HPDE6-E6E7 (cell line): ENCODE results near the gene MRGPRE.

ENCODE experiments used
- DNase-seq: peaks from one replicate; pipeline ENCODE4 v3.0.0; 2011; ENCODE audit warnings: missing footprints; ENCODE audit errors: extremely low spot score

The MRGPRE gene

DNA sequence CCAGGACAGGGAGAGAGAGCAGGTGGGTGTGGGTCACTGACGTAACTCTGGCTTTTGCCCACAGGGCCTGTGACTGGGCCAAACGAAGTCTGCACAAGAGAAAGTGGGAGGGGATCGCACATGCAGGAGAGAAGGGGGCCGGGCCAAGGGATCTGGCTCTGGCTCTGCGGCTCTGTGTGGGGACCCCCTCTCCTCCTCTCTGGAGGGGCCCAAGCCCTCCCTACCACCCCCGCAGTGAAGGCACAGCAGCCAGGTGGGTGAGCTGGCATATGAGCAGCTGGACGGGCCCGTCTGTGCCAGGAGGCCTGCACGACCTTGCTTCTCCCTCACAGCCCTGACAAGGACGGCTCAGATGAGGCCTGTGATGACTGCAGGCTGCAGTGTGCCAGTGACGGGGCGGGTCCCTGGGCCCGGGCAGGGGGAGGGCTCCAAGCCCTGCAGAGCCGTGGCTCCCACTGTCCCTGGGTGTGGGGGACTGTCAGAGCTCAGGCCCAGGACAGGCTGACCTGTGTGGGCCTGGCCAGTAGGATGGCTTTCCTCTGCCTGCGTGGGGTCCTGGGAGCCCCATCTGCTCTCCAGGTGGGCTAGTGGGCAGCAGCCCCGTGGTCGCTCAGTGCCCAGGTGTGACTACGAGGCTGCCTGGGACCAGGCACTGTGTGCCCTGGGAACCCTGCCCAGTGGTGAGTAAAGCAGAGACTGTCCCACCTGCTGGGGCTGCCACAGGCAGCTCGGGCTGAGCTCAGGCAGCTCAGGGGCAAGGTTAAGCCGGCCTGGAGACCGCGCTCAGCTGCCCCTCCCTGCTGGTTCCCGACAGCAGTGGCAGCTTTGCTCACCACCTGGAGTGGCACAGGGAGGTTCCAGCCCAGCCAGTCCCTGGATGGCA, 35.8 kb downstream of the MRGPRE start:
- no peak for DNase-seq

DNA sequence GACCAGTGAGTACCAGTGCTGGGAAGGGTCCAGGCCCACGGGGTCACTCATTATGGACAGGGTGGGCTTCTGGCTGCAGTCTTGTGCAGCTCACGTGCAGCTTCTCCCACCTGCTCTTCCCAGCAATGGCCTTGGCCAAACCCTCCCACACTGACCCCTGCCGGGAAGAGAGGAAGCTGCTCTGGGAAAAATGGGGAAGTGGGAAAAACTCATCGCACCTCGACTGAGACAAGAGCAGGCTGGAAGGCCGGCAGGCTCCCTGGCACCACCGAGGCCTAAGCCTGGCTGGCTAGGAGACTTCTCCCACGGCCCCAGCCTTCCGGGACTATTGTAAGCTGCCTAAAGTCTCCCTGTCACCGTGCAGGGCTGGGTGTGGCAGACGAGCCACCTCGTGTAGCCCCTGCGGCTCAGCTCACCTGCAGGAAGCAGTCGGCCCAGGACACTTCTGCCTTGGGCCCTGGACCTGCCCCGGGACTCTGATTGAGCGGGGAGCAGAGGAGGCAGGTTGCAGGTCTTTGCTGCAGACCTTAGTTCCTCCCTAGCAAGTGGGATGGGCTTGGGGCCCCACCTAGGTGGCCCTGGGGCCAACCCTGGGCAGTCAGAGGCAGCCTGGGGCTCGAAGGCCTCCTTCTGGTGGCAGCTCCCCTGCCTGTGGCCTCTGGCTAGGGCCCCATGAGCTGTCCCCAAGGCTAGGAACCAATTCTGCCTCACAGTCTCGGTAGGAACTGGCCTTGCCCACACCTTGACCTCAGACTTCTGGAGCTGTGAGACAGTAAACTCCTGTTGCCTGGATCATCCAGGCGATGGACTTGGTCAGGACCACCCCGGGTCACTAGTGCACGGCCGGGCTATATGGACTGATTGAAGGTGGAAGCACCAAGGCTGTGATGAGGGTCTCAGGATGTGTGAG, 36.7 kb downstream of the MRGPRE start:
- no peak for DNase-seq

DNA sequence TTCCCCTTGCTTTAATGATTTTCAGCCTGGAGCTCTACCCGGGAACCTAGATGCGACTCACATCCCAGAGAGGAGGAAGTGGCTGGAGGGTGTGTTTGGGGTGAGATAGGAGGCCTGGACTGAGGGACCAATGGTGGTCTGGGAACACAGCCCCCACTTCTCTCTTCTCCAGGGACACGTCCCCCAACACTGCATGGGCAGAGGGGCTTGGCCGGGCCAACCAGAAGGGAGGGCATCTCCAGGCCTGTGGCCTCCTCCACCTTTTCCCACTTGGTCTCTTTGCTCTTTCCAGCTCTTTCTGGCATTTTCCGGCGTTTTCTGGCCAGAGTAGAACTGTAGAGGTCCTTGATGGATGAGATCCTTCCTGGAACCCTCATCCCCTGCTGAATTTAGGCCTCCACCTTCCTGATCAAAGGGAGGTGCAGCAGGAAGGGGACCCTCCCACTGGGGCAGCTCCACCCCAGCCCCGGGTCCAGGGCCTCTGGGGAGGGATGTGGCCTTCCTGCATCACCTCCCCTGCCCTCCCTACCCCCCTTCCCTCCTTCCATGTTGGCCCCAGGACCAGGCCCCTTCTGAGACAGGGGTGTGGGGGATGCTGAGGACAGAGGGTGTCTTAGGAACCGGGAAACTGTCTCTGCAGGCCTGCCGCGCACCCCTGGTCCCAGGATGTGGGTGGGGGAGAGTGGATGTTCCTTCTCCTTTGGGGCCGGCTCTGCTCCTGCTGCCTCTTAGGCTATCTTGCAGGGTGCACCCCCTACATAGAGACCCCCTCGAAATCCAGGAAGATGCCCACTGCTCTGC, 38.0 kb downstream of the MRGPRE start:
- DNase-seq: no peak

DNA sequence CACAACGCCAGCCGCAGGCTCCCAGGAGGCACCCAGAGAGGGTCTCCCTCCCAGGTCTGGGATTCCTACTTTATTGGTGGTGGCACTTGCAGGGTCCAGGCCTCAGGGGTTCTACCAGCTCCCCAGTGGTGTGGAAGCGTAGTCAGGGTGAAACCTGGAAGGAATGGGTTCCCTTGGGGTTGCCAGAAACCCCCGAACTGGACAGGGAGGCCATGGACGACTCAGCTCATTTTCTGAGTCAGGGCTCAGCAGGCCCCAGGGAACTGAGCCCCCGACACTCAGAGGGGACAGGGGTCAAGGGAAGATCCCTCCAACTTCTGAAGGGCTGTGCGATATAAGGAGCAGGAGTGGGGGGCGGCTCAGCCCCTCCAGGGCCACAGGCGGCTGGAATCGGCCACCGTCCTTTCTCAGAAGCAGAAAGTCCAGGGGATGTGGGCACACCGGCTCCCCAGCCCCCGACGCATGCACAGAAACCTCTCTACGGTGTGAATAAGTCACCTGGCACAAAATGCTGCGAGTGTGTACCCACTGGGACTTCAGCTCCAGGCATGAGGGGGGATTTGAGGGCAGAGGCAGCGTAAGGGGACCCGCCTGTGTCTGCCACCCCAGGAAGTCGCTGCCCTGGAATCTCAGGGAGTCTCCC, 38.7 kb downstream of the MRGPRE start:
- DNase-seq: no peak

DNA sequence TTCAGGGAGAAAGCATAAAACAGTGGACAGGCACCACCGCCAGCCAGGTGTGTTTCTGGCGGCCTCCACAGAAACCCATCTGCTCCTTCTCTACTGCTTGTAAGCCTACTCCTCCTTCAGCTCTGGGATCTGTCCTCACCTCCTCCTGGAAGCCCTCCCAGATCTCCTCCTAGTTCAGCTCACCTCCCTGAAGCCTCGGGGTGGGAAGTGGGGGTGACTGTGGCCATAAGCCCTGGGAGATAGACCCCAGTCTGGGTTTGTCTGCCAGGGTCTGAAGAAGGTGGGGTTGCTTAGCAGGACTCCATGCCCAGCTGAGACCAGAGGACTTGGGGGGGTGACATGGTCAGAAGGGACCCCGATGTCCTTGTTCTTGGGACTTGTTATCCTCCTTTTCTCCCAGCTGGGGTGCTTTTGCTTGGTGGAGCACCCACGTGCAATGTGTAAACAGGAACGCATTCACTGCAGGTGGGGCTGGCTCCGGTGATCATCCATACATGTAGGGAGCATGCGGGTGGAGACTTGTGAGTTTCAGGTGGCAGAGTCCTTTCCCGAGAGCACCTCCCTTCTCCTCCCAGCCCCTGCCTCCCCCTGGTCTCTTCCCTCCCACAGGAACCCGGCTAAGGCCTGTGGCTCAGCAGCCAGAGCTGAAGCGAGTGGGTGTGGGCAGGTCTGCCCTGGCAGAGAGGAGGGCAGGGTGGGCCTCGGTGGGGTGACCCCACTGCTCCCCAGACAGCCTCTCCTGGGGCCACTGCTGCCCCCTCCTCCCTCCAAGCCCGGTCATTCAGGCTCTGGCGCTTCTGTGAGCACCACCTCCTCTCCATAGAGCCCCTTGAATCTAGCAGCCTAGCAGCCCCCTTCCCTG, 39.5 kb downstream of the MRGPRE start:
- DNase-seq: no peak

DNA sequence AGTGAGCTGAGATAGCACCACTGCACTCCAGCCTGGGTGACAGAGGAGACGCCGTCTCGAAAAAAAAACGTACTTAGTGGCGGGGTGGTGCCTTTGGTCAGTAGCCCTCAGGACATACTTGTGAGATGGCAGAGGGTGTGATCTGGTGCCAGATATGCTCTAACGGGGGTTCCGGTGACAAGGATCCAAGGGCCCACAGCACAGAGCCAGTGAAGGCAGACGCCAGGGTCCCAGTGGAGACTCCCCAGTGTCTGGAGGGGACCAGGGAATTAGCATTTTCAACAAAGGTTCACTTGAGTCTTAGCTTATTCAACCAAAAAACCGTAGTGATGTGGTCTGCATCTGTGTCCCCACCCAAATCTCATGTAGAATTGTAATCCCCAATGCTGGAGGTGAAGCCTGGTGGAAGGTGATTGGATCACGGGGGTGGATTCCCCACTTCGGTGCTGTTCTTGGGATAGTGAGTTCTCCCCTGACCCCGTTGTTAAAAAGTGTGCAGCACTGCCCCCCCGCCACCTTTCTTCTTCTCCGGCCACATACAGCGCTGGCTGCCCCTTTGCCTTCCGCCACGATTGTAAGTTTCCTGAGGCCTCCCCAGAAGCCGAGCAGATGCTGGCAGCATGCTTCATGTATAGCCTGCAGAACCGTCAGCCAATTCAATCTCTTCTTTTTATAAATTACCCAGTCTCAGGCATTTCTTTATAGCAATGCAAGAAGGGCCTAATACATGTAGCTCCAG, 40.5 kb downstream of the MRGPRE start:
- DNase-seq: no peak

DNA sequence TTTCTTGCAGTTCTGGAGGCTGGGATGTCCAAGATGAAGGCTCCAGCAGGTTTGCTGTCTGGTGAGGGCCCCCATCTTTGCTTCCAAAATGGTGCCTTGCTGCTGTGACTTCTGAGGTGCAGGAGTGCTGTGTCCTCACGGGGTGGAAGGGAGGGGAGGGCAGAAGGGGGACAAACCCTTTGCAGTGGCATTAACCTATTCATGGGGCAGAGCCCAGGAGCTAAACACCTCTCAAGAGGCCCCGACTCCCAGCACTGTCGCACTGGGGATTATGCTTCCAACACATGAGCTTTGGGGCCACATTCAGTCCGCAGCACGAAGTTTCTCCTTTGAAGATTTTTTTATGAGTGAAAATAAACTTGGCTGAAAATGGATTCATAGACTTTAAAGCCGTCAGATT, 41.6 kb downstream of the MRGPRE start:
- no peak for DNase-seq

DNA sequence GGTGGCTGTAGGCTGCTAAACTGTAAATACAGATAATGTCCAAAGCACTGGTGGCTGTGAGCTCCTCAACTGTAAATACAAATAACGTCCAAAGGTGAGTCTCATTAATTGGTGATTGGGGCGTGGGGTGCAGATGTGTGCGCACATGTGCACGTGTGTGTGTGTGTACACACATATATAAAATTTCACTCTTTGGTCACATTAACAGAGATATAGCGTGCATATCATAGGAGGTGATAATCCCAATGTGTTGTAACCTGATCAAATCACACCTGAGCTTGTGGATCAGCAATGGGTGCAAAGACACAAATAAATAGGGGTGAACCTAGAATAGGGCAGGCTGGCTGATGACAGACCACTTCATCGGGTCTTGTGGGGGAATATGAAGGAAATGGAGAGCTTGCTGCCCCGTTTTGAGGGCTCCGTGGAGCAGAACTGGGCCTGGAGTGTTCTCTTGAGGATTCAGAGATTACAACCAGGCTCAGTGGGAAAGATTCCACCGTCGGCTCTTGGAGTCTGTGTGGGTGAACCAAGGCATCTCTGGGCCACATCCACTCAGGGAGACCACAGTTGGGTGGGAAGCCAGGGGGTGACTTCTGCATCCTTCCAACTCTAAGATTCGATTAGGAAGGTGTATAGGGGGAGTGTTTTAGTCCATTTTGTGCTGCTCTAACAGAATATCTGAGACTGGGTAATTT, 42.2 kb downstream of the MRGPRE start:
- no peak for DNase-seq

DNA sequence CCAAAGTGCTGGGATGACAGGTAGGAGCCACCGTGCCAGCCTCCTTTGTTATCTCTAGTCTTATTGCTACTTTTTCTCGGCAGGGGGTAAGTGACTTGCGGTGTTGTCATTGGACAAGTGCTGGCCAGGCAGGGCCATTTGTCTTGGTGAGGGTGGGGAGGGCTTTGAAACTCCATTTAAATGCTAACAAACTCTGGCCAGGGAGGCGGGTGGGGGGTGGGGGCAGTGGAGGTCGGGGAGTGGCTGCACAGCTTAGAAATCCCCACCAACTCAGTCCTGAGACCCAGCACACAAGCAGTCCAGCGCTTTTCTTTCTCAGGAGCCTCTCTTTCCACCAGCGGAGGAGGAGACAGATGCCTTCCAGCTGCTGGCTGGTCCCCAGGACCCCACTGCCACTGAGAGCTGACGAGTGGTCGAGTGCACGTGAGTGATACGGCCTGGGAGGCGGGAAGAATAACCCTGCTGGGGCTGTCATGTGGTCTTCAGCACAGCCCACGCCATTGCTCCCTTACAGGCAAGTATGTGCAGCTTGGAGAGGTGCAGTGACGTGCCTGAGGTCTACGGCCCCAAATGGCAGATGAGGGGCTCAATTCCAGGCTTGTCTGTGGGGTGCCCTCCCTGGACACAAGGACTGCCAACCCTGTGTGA, 42.9 kb downstream of the MRGPRE start:
- DNase-seq: no peak

DNA sequence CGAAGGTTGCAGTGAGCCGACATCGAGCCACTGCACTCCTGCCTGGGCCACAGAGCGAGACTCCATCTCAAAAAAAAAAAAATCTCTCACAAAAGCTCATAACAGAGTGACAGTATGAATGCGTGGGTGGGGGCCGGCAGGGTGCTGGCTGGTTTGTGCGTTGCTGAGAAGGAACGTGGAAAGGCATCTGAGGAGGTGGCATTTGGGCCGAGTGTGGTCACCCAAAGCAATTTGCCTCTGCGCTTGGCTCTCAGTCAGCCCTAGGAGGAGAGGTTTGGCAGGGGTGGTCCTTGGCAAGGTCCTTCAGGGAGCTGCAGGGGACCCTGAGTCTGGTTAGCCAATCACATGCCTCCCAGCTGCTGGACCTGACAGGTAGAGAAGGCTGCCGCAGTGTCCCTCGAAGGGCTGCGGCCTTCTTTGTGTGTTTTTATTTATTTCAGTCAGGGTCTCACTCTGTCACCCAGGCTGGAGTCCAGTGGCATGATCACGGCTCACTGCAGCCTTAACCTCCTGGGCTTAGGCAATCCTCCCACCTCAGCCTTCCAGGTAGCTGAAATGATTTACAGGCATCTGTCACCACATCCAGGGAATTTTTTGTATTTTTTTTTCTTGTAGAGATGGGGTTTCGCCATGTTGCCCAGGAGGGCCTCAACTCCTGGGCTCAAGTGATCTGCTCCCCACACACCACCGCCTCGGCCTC, 43.6 kb downstream of the MRGPRE start:
- DNase-seq: no peak

DNA sequence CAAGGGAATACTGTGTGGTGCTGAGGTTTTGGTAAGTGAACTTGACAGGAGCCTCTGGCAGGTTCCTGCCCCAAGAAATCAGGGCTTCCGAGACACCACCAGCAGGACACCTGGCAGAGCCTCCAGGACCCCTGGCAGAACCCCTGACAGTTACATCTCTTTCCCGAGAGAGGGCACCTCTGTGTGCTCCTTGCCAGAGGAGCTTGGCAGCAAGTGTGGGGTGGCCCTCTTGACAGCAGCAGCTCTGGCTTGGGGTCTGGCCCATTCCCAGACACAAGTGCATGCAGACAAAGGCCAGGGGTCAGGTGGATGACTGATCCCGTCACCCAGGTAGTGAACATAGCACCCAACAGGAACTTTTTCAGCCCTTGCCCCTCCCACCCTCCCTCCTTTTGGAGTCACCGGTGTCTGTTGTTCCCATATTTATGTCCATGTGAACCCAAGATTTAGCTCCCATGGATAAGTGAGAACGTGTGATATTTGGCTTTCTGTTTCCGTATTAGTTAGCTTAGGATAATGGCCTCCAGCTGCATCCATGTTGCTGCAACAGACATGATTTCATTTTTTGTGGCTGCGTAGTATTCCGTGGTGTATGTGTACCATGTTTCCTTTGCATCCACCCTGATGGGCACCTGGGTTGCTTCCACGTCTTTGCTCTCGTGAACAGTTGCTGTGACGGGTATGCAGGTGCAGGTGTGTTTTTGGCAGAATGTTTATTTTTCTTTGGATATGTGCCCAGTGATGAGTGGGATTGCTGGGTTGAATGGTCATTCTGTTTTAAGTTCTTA, 45.9 kb downstream of the MRGPRE start:
- DNase-seq: no peak

DNA sequence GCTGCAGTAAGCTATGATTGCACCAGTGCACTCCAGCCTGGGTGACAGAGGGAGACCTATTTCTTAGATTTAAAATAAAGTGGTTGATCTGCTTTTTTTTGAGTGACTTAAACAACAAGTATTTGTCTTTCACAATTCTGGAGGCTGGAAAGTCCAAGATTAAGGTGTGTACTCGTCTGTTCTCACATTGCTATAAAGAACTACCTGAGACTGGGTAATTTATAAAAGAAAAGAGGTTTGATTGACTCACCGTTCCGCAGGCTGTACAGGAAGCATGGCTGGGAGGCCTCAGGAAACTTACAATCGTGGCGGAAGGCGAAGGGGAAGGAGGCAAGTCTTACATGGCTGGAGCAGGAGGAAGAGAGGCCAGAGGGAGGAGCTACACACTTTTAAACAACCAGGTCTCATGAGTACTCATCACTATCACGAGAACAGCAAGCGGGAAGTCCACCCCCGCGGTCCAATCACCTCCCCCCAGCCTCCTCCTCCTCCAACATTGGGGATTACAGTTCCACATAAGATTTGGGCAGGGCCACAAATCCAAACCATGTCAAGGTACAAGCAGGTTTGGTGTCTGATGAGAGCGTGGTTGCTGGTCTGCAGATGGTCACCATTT, 47.4 kb downstream of the MRGPRE start:
- no peak for DNase-seq

DNA sequence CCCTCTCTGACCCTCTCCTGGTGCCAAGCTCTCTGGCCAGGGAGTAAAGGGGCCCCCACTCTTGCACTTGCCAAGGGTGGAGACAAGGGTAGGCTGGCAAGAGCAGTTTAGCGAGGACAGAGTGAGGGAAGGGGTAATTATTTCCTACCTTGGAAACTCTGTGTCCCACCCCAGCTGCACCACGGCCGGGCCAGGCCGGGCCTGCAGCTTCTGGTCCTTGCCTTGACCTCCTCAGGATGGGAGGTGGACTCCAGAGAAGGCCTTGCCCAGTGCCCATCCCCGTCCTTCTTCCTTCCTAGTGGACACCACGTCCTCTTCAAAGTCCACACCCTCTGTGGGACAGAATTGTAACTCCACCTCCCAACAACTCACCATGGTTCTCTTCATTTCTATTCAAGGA, 48.7 kb downstream of the MRGPRE start:
- DNase-seq: no peak

DNA sequence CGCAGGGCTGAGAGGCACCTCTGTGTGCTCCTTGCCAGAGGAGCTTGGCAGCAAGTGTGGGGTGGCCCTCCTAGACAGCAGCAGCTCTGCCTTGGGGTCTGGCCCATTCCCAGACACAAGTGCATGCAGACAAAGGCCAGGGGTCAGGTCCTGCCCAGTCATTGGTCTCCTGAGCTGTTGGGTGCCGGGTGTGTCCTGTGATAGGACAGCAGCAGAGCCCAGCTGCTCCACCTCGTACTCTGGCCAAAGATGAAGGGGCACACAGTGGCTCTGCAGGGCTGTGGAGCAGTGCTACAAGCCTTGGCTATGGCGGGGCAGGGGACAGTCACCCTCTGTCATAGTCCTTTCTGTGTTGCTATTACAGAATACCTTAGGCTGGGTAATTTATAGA, 49.8 kb downstream of the MRGPRE start:
- DNase-seq: no peak

DNA sequence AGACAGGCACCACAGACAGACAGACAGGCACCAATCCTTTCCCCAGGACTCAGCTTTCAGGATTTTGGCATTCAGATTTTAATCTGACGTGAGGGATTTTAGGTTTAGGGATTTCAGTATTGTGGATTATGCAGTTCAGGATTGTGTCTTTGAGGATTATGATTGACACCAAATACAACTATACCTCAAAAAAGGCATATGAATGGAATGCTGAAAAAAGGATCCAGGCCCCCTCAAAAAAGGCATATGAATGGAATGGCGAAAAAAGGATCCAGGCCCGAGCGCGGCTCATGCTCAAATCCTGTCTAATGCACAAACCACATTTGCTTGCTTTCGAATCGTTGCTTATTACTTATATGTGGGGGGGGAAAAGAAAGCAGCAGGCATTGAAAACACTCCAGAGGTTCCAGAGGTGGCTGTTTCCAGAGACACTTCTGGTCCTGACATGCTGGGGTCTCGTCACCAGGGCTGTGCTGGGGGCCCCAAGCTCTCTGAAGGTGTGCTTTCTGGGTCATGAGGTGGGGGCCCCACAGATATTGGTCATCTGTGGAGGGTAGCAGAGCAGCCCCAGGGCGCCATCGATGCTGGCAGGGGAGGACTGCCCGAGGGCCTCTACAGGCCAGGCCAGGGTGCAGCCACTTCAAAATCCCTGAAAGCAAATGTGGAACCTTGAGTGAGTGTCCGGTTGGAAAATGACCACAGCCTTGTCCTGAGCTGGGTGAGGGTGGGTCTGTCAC, 50.3 kb downstream of the MRGPRE start:
- DNase-seq: no peak

DNA sequence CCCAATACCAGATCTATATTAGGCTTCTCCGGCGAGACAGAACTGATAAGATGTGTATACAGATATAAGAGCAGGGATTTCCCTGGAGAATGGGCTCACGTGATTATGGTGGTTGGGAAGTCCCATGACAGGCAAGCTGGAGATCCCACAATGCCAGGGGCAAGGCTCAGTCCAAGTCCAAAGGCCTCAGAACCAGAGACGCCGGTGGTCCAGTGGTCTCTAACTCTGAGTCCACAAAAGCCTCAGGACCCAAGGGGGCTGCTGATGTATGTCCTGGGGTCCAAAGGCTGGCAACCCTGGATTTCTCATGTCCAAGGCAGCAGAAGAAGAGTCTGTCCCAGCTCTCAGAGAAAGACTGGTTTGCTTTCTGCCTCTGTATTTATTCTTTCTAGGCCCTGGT, 51.3 kb downstream of the MRGPRE start:
- no peak for DNase-seq
